GM12878 (cell line): Measurements from ENCODE around the gene EXPH5. TPM values are rescaled to one million over a fixed set of nuclear protein-coding genes. Genes with fewer than 3 reads are reported as not detected.
A peak's percentile ranks its signal among the peaks of the same experiment; 100 is the strongest.

Source experiments
- ATAC-seq: fragments of 200-7000 bp; cut with Tn5 transposase; 3 replicates; pipeline ENCODE4 v1.9.1; 2020; ENCODE audit warnings: mild to moderate bottlenecking, moderate library complexity
- BruUV-seq: library from RNA; stranded (reverse); fragments of 400-500 nt; replicated peaks from 2 replicates; lab custom pipeline; 2021; lab: Mats Ljungman, UMichigan
- CTCF ChIA-PET: fragments of 300-600 bp; sonication (Branson Sonifier 250); formaldehyde crosslinking; extraction: SDS; loops from one replicate; lab custom pipeline; 2021; ENCODE audit warnings: inconsistent platforms; lab: Yijun Ruan, JAX
- POLR2A ChIA-PET: fragments of 350-600 bp; formaldehyde crosslinking; extraction: SDS; loops from one replicate; lab custom pipeline; 2021; ENCODE audit warnings: inconsistent platforms; lab: Charles Lee
- RAD21 ChIA-PET: fragments of 300-600 bp; sonication (Branson Sonifier 250); formaldehyde crosslinking; loops from one replicate; lab custom pipeline; 2023; ENCODE audit warnings: antibody characterized with exemption; ENCODE audit not compliant: unreplicated experiment; lab: Charles Lee
- SMC1A ChIA-PET: fragments of 300-600 bp; sonication (Branson Sonifier 250); formaldehyde crosslinking; loops from one replicate; lab custom pipeline; 2023; ENCODE audit not compliant: unreplicated experiment, uncharacterized antibody; lab: Charles Lee
- DNase-seq: peaks from one replicate; pipeline ENCODE4 v3.0.0-alpha.2; 2011; ENCODE audit warnings: low read depth, low spot score
- FAIRE-seq: peaks from 3 replicates; lab custom pipeline; 2011; peaks lifted over from hg19 to GRCh38; lab: Jason Lieb, UNC
- H2AFZ ChIP-seq: 2 replicates; pipeline ENCODE4 v1.6.0; 2011; ENCODE audit warnings: low read depth, low read length, control low read depth; ENCODE audit not compliant: control insufficient read depth
- H3K27ac ChIP-seq: 2 replicates; pipeline ENCODE4 v1.5.1; 2011; ENCODE audit warnings: control low read depth; ENCODE audit not compliant: control insufficient read depth, insufficient read depth
- H3K27me3 ChIP-seq, 2 experiments: replicated peaks in 1 of 2; 2 replicates each; pipeline versions ENCODE4 v1.6.0 to v1.6.1; 2011; ENCODE audit warnings: low read length in 1 of 2; ENCODE audit not compliant: control insufficient read depth in 2 of 2, insufficient read depth in 2 of 2
- H3K36me3 ChIP-seq, 2 experiments: 2 replicates each; pipeline ENCODE4 v1.5.1; 2011; ENCODE audit warnings: low read length in 1 of 2; ENCODE audit not compliant: control insufficient read depth in 2 of 2, insufficient read depth in 2 of 2
- H3K4me1 ChIP-seq: 2 replicates; pipeline ENCODE4 v1.6.1; 2011; ENCODE audit warnings: mild to moderate bottlenecking, low read length, moderate library complexity, mixed read lengths; ENCODE audit not compliant: control insufficient read depth, insufficient read depth
- H3K4me2 ChIP-seq: 2 replicates; pipeline ENCODE4 v1.6.0; 2011; ENCODE audit warnings: control low read depth; ENCODE audit not compliant: control insufficient read depth, insufficient read depth
- H3K4me3 ChIP-seq: fragments of 200-600 bp; sonication (generic); 2 replicates; pipeline ENCODE4 v1.5.1; 2016
- H3K79me2 ChIP-seq: 2 replicates; pipeline ENCODE4 v1.6.0; 2011; ENCODE audit warnings: low read length; ENCODE audit not compliant: control insufficient read depth, insufficient read depth
- H3K9ac ChIP-seq: 2 replicates; pipeline ENCODE4 v1.8.0; 2011; ENCODE audit warnings: low read length, control low read depth, mixed read lengths; ENCODE audit not compliant: control insufficient read depth, insufficient read depth
- H3K9me3 ChIP-seq: replicated peaks from 3 replicates; pipeline ENCODE4 v1.5.1; 2011; ENCODE audit warnings: mild to moderate bottlenecking, low read length; ENCODE audit not compliant: control insufficient read depth, insufficient read depth
- H4K20me1 ChIP-seq: 2 replicates; pipeline ENCODE4 v1.6.0; 2011; ENCODE audit not compliant: control insufficient read depth, insufficient read depth
- CHD4 ChIP-seq: fragments of 200-600 bp; sonication (generic); IDR thresholded peaks from 2 replicates; pipeline ENCODE4 v1.6.1; 2016; ENCODE audit warnings: mild to moderate bottlenecking
- SPI1 ChIP-seq: IDR thresholded peaks from 2 replicates; pipeline ENCODE4 v1.6.1; 2011; ENCODE audit warnings: low read depth, mild to moderate bottlenecking, low read length, moderate library complexity, borderline replicate concordance; ENCODE audit not compliant: insufficient read depth
- ZNF592 ChIP-seq: fragments of 450-650 bp; IDR thresholded peaks from 2 replicates; pipeline ENCODE4 v1.6.1; 2017; ENCODE audit warnings: mild to moderate bottlenecking, moderate library complexity
- WGBS: methylation state at CpG from one replicate; pipeline ENCODE4 v1.1.6; 2016; ENCODE audit warnings: low lambda C conversion rate; ENCODE audit not compliant: insufficient replicate concordance, insufficient coverage; ENCODE audit errors: missing lambda C conversion rate; 5-methylcytosine and 5-hydroxymethylcytosine counted together
- in situ Hi-C: fragments of 300-500 bp; cut with MboI; formaldehyde crosslinking; loops from 9 replicates; pipeline ENCODE4 v1.14.3; 2018; ENCODE audit warnings: mixed read lengths
- intact Hi-C: fragments of 100-400 bp; cut with micrococcal nuclease; formaldehyde crosslinking; loops from one replicate; pipeline ENCODE4 v1.14.2; 2022; ENCODE audit not compliant: unreplicated experiment
- polyA plus RNA-seq, 11 experiments: library from polyadenylated mRNA; depleted of rRNA in 4 of 11; unstranded in 6 of 11; stranded (reverse) in 5 of 11; fragments of >200 nt; fragmentation: Nextera tagmentation in 4 of 11; fragmentation: Illumina TruSeq in 1 of 11; extraction: Ambion mirVana in 4 of 11; extraction: Trizol in 1 of 11; gene quantifications; 1 replicate in 1 of 11; 2 replicates in 10 of 11; pipeline versions ENCODE4 v1.2.1 to v1.2.3, GENCODE V29; 2011 to 2016; ENCODE audit warnings: inconsistent platforms in 2 of 11, missing spikeins in 2 of 11, low read depth in 1 of 11
- total RNA-seq, 4 experiments: library from RNA; depleted of rRNA in 3 of 4; stranded (reverse); fragments of >200 nt in 3 of 4; fragmentation: Illumina TruSeq in 1 of 4; extraction: Trizol in 1 of 4; gene quantifications; 2 replicates each; pipeline versions ENCODE4 v1.2.1 to v1.2.3, GENCODE V29; 2013 to 2021
- TF ChIP-seq, protein P1 (sequence below): fragments of 450-650 bp; IDR thresholded peaks from 2 replicates; pipeline ENCODE4 v1.6.1; 2016; ENCODE audit warnings: mild to moderate bottlenecking, moderate library complexity, borderline replicate concordance
- TF ChIP-seq, protein P2 (sequence below): fragments of 450-650 bp; IDR thresholded peaks from 2 replicates; pipeline ENCODE4 v1.6.1; 2016; ENCODE audit warnings: mild to moderate bottlenecking

The EXPH5 gene
- total and polyA plus RNA-seq, 10 of the 15 experiments (the other 5 are each of a cell fraction or from before 2014, with no cell fraction given) = 0.69 to 11.1 (median 4.3) TPM

GRCh38 chr11:108561535-108561991 lies 32.0 kb downstream of the EXPH5 start:
- CTCF ChIA-PET = interaction anchor here (0.7 kb wide), 1 partner anchor 27 kb away, joined by 3 read pairs; no protein-coding TSS in a partner anchor

DNA sequence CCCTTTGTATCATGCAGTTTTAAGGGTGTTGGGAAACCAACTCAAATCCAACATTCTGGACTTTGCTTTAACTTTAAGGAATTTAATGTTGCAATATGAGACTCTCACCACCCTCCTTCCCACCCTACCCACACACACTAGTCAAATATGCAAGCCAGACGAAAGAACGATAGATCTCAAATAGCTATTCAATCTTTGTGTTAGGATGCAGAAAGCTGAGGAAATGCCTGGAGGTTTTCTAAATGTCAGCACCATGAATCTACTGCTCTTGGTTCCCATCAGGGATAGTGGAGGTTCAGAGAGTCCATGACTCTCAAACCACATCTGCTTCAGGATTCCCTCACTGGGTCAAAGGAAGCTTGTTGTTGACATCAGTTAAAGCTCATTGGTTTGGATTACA lies 33.7 kb downstream of the EXPH5 start:
- Histone ChIP-seq H3K4me3 (no peak overlapping the region), H3K27ac (no peak overlapping the region), H2AFZ (no peak overlapping the region), H3K27me3 (no peaks in the 10 kb centered on the region), H3K9ac (no peak overlapping the region), H4K20me1 (no peaks in the 10 kb centered on the region), H3K9me3 (no peaks in the 10 kb centered on the region), H3K4me1 (peaks cover 11% of the 10 kb centered on the region), H3K79me2 (no peaks in the 10 kb centered on the region), H3K4me2 (no peak overlapping the region), H3K36me3 (no peaks in the 10 kb centered on the region)
- in situ Hi-C loops (no loop called here), intact Hi-C loops (no loop called here)
- SMC1A ChIA-PET = interaction anchor here (0.6 to 3.3 kb wide), 7 partner anchors 11 to 562 kb away, joined by 3 to 26 read pairs (median 3); no protein-coding TSS in a partner anchor
- DNase-seq = no peak
- BruUV-seq = no TSS peak
- CTCF ChIA-PET = interaction anchor here (3.3 kb wide), 1 partner anchor 29 kb away, joined by 15 read pairs; no protein-coding TSS in a partner anchor
- FAIRE-seq = no peak
- ATAC-seq = no peak
- POLR2A ChIA-PET = interaction anchor here (1.0 to 3.0 kb wide), 4 partner anchors 29 to 104 kb away, joined by 3 to 23 read pairs (median 3); partner anchors contain the start of gene POGLUT3
- 98% methylated on average over 2 of the region's 2 CpGs for whole genome bisulfite sequencing
- RAD21 ChIA-PET = interaction anchor here (2.4 to 6.1 kb wide), 3 partner anchors 30 to 62 kb away, joined by 12 to 46 read pairs (median 38); no protein-coding TSS in a partner anchor
- TF ChIP-seq, protein P1, sequence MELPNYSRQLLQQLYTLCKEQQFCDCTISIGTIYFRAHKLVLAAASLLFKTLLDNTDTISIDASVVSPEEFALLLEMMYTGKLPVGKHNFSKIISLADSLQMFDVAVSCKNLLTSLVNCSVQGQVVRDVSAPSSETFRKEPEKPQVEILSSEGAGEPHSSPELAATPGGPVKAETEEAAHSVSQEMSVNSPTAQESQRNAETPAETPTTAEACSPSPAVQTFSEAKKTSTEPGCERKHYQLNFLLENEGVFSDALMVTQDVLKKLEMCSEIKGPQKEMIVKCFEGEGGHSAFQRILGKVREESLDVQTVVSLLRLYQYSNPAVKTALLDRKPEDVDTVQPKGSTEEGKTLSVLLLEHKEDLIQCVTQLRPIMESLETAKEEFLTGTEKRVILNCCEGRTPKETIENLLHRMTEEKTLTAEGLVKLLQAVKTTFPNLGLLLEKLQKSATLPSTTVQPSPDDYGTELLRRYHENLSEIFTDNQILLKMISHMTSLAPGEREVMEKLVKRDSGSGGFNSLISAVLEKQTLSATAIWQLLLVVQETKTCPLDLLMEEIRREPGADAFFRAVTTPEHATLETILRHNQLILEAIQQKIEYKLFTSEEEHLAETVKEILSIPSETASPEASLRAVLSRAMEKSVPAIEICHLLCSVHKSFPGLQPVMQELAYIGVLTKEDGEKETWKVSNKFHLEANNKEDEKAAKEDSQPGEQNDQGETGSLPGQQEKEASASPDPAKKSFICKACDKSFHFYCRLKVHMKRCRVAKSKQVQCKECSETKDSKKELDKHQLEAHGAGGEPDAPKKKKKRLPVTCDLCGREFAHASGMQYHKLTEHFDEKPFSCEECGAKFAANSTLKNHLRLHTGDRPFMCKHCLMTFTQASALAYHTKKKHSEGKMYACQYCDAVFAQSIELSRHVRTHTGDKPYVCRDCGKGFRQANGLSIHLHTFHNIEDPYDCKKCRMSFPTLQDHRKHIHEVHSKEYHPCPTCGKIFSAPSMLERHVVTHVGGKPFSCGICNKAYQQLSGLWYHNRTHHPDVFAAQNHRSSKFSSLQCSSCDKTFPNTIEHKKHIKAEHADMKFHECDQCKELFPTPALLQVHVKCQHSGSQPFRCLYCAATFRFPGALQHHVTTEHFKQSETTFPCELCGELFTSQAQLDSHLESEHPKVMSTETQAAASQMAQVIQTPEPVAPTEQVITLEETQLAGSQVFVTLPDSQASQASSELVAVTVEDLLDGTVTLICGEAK = no peak
- TF ChIP-seq SPI1 = no peak
- TF ChIP-seq ZNF592 = no peak

More at GRCh38 chr11:108561535-108561991, 32.0 kb downstream of the EXPH5 start:
- no peak for FAIRE-seq
- Histone ChIP-seq H3K27me3 (no peaks in the 10 kb centered on the region), H3K27ac (no peak overlapping the region)
- no peak for TF ChIP-seq CHD4
- TF ChIP-seq, protein P2, sequence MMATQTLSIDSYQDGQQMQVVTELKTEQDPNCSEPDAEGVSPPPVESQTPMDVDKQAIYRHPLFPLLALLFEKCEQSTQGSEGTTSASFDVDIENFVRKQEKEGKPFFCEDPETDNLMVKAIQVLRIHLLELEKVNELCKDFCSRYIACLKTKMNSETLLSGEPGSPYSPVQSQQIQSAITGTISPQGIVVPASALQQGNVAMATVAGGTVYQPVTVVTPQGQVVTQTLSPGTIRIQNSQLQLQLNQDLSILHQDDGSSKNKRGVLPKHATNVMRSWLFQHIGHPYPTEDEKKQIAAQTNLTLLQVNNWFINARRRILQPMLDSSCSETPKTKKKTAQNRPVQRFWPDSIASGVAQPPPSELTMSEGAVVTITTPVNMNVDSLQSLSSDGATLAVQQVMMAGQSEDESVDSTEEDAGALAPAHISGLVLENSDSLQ = peak; percentile 31; the same call in 1 of the 2 replicates
- TF ChIP-seq, all 136 proteins: peak for 1
- Histone ChIP-seq H3K4me3 (no peak overlapping the region), H3K9me3 (no peaks in the 10 kb centered on the region), H2AFZ (no peak overlapping the region), H3K4me2 (no peak overlapping the region), H3K4me1 (peaks cover 11% of the 10 kb centered on the region), H3K9ac (no peak overlapping the region), H4K20me1 (no peaks in the 10 kb centered on the region), H3K36me3 (no peaks in the 10 kb centered on the region), H3K79me2 (no peaks in the 10 kb centered on the region)
- intact Hi-C loops (no loop called here), in situ Hi-C loops (no loop called here)
- 48% methylated on average over 3 of the region's 3 CpGs for WGBS
- no peak for ATAC-seq
- no peak for DNase-seq
- SMC1A ChIA-PET = interaction anchor here (0.8 to 2.2 kb wide), 5 partner anchors 11 to 41 kb away, joined by 3 to 8 read pairs (median 3); no protein-coding TSS in a partner anchor
- no TSS peak for BruUV-seq
- POLR2A ChIA-PET = no interaction called here
- RAD21 ChIA-PET = interaction anchor here (0.8 to 6.1 kb wide), 2 partner anchors 28 to 59 kb away, joined by 3 to 38 read pairs; no protein-coding TSS in a partner anchor
